HepG2 (cell line): ENCODE measurements around the gene MBTPS1.

Source experiments
- ARNT2 ChIP-seq: sonication (generic); formaldehyde crosslinking; IDR thresholded peaks from 2 replicates; pipeline ENCODE4 v1.8.0; 2022; ENCODE audit warnings: mild to moderate bottlenecking, low read depth, missing genetic modification reagents, moderate library complexity
- CEBPB ChIP-seq: IDR thresholded peaks from 2 replicates; pipeline ENCODE4 v1.6.1; 2011; ENCODE audit warnings: low read depth, low read length, improper control_type of control experiment, borderline replicate concordance
- CEBPG ChIP-seq: IDR thresholded peaks from 2 replicates; pipeline ENCODE4 v1.6.1; 2016
- CTCF ChIP-seq: sonication (generic); formaldehyde crosslinking; IDR thresholded peaks from 2 replicates; pipeline ENCODE4 v1.5.0; 2020; ENCODE audit warnings: mild to moderate bottlenecking, missing genetic modification reagents, moderate library complexity
- EZH2 ChIP-seq: conservative IDR thresholded peaks from 2 replicates; pipeline ENCODE4 v1.6.1; 2012; ENCODE audit warnings: mild to moderate bottlenecking, low read depth, low read length, moderate library complexity
- GATA4 ChIP-seq: sonication (generic); IDR thresholded peaks from 2 replicates; pipeline ENCODE4 v1.6.1; 2016; ENCODE audit warnings: antibody characterized with exemption, low read depth, borderline replicate concordance
- HNRNPLL ChIP-seq: fragments of 200-400 bp; formaldehyde crosslinking; IDR thresholded peaks from 2 replicates; pipeline ENCODE4 v1.6.1; 2017; ENCODE audit warnings: mild to moderate bottlenecking, low read depth, low read length; ENCODE audit not compliant: poor library complexity, severe bottlenecking
- KAT7 ChIP-seq: IDR thresholded peaks from 2 replicates; pipeline ENCODE4 v1.6.1; 2018; ENCODE audit warnings: borderline replicate concordance, missing compliant biosample characterization
- MXI1 ChIP-seq: IDR thresholded peaks from 3 replicates; pipeline ENCODE4 v1.6.1; 2012; ENCODE audit warnings: low read depth, low read length, inconsistent platforms, borderline replicate concordance
- RBFOX2 ChIP-seq: fragments of 200-400 bp; formaldehyde crosslinking; IDR thresholded peaks from 2 replicates; pipeline ENCODE4 v1.6.1; 2017; ENCODE audit warnings: low read depth, mild to moderate bottlenecking, low read length
- TCF7L2 ChIP-seq: IDR thresholded peaks from 2 replicates; pipeline ENCODE4 v1.6.1; 2011; ENCODE audit warnings: mild to moderate bottlenecking, low read depth, low read length, moderate library complexity
- ZNF558 ChIP-seq: sonication (generic); formaldehyde crosslinking; IDR thresholded peaks from 2 replicates; pipeline ENCODE4 v1.9.0; 2022; ENCODE audit warnings: mild to moderate bottlenecking, missing genetic modification reagents, borderline replicate concordance
- TF ChIP-seq, protein P1 (sequence below): sonication (generic); formaldehyde crosslinking; conservative IDR thresholded peaks from 2 replicates; pipeline ENCODE4 v1.4.0; 2020; ENCODE audit warnings: missing genetic modification reagents
- TF ChIP-seq, protein P2 (sequence below): sonication (generic); formaldehyde crosslinking; IDR thresholded peaks from 2 replicates; pipeline ENCODE4 v1.5.0; 2020; ENCODE audit warnings: missing genetic modification reagents

- TF ChIP-seq CTCF (CRISPR knock-in tag) (no peak), TCF7L2 (no peak), ARNT2 (no peak), GATA4 (no peak), EZH2 (no peak), RBFOX2 (no peak), KAT7 (CRISPR knock-in tag) (no peak), ZNF558 (CRISPR knock-in tag) (no peak), MXI1 (no peak), HNRNPLL (no peak), CEBPG (CRISPR knock-in tag) (no peak), CEBPB (no peak)
- TF ChIP-seq, protein P1, sequence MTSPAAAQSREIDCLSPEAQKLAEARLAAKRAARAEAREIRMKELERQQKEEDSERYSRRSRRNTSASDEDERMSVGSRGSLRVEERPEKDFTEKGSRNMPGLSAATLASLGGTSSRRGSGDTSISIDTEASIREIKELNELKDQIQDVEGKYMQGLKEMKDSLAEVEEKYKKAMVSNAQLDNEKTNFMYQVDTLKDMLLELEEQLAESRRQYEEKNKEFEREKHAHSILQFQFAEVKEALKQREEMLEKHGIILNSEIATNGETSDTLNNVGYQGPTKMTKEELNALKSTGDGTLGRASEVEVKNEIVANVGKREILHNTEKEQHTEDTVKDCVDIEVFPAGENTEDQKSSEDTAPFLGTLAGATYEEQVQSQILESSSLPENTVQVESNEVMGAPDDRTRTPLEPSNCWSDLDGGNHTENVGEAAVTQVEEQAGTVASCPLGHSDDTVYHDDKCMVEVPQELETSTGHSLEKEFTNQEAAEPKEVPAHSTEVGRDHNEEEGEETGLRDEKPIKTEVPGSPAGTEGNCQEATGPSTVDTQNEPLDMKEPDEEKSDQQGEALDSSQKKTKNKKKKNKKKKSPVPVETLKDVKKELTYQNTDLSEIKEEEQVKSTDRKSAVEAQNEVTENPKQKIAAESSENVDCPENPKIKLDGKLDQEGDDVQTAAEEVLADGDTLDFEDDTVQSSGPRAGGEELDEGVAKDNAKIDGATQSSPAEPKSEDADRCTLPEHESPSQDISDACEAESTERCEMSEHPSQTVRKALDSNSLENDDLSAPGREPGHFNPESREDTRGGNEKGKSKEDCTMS (CRISPR knock-in tag), result no peak
- TF ChIP-seq, protein P2, sequence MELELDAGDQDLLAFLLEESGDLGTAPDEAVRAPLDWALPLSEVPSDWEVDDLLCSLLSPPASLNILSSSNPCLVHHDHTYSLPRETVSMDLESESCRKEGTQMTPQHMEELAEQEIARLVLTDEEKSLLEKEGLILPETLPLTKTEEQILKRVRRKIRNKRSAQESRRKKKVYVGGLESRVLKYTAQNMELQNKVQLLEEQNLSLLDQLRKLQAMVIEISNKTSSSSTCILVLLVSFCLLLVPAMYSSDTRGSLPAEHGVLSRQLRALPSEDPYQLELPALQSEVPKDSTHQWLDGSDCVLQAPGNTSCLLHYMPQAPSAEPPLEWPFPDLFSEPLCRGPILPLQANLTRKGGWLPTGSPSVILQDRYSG, result no peak
Measured at GRCh38 chr16:84109598-84110335, 7.0 kb downstream of the MBTPS1 start.
